Liver (tissue), 9 donors: ENCODE results near the gene XYLT1. TPM values are rescaled to one million over a fixed set of nuclear protein-coding genes. Genes with fewer than 3 reads are reported as not detected.

Experiments
- DNase-seq: peaks from one replicate; pipeline ENCODE4 v3.0.0-alpha.2; 2017; ENCODE audit warnings: low spot score
- H3K27ac ChIP-seq, 2 donors: one replicate each; pipeline ENCODE4 v1.7.0; 2013; ENCODE audit warnings: inconsistent platforms in 2 of 2, low read length in 2 of 2, control low read depth in 1 of 2, low read depth in 1 of 2, mild to moderate bottlenecking in 1 of 2
- H3K27me3 ChIP-seq, 4 donors: one replicate each; pipeline versions ENCODE4 v1.6.1 to v1.7.0; 2013; ENCODE audit warnings: low read length in 3 of 4, inconsistent platforms in 1 of 4, mild to moderate bottlenecking in 1 of 4, moderate library complexity in 1 of 4; ENCODE audit not compliant: control insufficient read depth in 4 of 4, insufficient read depth in 4 of 4
- H3K36me3 ChIP-seq, 4 donors: one replicate each; pipeline versions ENCODE4 v1.6.1 to v1.7.0; 2013; ENCODE audit warnings: low read length in 3 of 4, mild to moderate bottlenecking in 3 of 4, low read depth in 1 of 4, moderate library complexity in 1 of 4; ENCODE audit not compliant: control insufficient read depth in 4 of 4, insufficient read depth in 3 of 4
- H3K4me1 ChIP-seq, 4 donors: one replicate each; pipeline versions ENCODE4 v1.6.1 to v1.7.0; 2013; ENCODE audit warnings: low read length in 3 of 4, mild to moderate bottlenecking in 3 of 4, moderate library complexity in 1 of 4; ENCODE audit not compliant: control insufficient read depth in 4 of 4, insufficient read depth in 4 of 4
- H3K4me3 ChIP-seq, 3 donors: one replicate each; pipeline versions ENCODE4 v1.6.1 to v1.7.0; 2013; ENCODE audit warnings: low read length in 3 of 3, control low read depth in 1 of 3, low read depth in 1 of 3, mild to moderate bottlenecking in 1 of 3
- H3K9ac ChIP-seq, 2 donors: one replicate each; pipeline ENCODE4 v1.7.0; 2013; ENCODE audit warnings: low read length in 2 of 2, mild to moderate bottlenecking in 2 of 2, moderate library complexity in 2 of 2, control low read depth in 1 of 2, low read depth in 1 of 2
- H3K9me3 ChIP-seq, 4 donors: one replicate each; pipeline versions ENCODE4 v1.6.1 to v1.7.0; 2013; ENCODE audit warnings: low read length in 3 of 4; ENCODE audit not compliant: control insufficient read depth in 4 of 4
- EGR1 ChIP-seq, 2 donors: IDR thresholded peaks; 2 replicates each; pipeline ENCODE4 v1.6.1; 2016 to 2018; ENCODE audit warnings: antibody characterized with exemption in 2 of 2, low read depth in 2 of 2
- FOXA1 ChIP-seq: IDR thresholded peaks from 2 replicates; pipeline ENCODE4 v1.6.1; 2016; ENCODE audit warnings: antibody characterized with exemption
- FOXA2 ChIP-seq: IDR thresholded peaks from 2 replicates; pipeline ENCODE4 v1.6.1; 2016; ENCODE audit warnings: antibody characterized with exemption
- GABPA ChIP-seq, 2 donors: IDR thresholded peaks in 1 of 2; conservative IDR thresholded peaks in 1 of 2; 2 replicates each; pipeline ENCODE4 v1.6.1; 2016; ENCODE audit warnings: antibody characterized with exemption in 2 of 2, mild to moderate bottlenecking in 1 of 2, moderate library complexity in 1 of 2
- NR2F2 ChIP-seq: IDR thresholded peaks from 2 replicates; pipeline ENCODE4 v1.6.1; 2016; ENCODE audit warnings: antibody characterized with exemption
- RAD21 ChIP-seq, 2 donors: IDR thresholded peaks; 2 replicates each; pipeline ENCODE4 v1.6.1; 2016; ENCODE audit warnings: antibody characterized with exemption in 2 of 2, mild to moderate bottlenecking in 2 of 2
- TAF1 ChIP-seq: conservative IDR thresholded peaks from 2 replicates; pipeline ENCODE4 v1.6.1; 2016; ENCODE audit warnings: antibody characterized with exemption, mild to moderate bottlenecking
- WGBS: extraction: QIAGEN DNeasy Blood & Tissue Kit; methylation state at CpG from one replicate; pipeline ENCODE4 v1.1.7; 2013; 5-methylcytosine and 5-hydroxymethylcytosine counted together
- polyA plus RNA-seq, 2 donors: library from polyadenylated mRNA; stranded (reverse) in 1 of 2; unstranded in 1 of 2; fragments of 200-250 nt in 1 of 2; fragments of >200 nt in 1 of 2; fragmentation: Nextera tagmentation in 1 of 2; extraction: Ambion mirVana in 1 of 2; gene quantifications; one replicate each; pipeline versions ENCODE4 v1.2.1 to v1.2.3, GENCODE V29; 2013 to 2015
- total RNA-seq, 2 donors: library from RNA; depleted of rRNA; stranded (reverse); fragments of >200 nt; gene quantifications; one replicate each; pipeline ENCODE4 v1.2.3, GENCODE V29; 2014
- TF ChIP-seq, protein P1 (sequence below): IDR thresholded peaks from 2 replicates; pipeline ENCODE4 v1.6.1; 2016; ENCODE audit warnings: antibody characterized with exemption
- TF ChIP-seq, protein P2 (sequence below): IDR thresholded peaks from 2 replicates; pipeline ENCODE4 v1.6.1; 2016; ENCODE audit warnings: antibody characterized with exemption
- TF ChIP-seq, protein P3 (sequence below): IDR thresholded peaks from 2 replicates; pipeline ENCODE4 v1.6.1; 2016; ENCODE audit warnings: antibody characterized with exemption
- donor health status: healthy.
- donor health status: healthy.
- donor health status: healthy.
- donor health status: healthy.
- donor health status: healthy.

The XYLT1 gene
- total and polyA plus RNA-seq, 4 donors: 0.25 to 2.3 (median 0.53) TPM

DNA sequence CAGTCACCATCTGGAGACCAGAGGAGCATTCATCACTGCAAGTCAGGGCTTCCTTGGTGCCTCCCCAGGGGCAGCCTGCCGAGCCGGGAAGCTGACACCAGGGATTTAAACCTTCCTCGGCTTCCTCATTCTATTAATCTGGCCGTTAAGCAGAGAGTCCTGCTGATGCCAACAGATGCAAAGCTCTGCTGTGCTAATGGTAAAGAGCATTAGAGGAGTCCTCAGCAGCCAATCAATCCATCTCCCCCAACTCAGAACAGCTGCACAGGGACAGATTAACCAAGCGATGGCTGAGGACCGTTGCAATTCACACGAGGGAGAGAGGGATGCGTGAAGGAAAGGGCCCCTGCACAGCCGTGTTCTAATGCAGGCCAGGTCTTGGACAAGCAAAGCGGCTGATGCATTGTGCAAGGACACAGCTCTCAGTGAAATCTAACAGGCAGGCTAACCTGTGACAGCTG lies 116.6 kb downstream of the XYLT1 start:
- DNase-seq: no peak
- Histone ChIP-seq H3K9ac (no peak overlapping the region), H3K4me1 (no peaks in the 10 kb centered on the region)

DNA sequence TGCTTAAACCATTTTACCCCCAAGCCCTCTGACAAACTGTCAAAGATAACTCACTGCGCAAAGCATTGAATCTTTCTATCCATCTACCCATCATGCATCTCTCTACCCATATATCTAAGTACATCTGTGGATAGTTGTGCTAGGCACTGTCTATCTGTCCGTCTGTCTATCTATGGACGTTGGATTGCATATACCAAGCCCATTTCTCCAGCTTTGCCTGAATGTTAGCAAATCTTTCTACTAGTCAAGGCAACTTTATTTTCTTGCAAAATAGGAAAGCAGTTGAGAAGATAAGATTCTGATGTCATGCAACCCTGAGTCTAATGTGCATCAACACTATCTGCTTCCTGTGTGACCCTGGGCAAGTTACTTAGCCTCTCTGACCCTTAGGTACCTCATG lies 117.2 kb downstream of the XYLT1 start:
- Histone ChIP-seq H3K36me3 (no peaks in the 10 kb centered on the region), H3K4me3 (no peak overlapping the region), H3K27me3 (peaks cover 0 to 2% (median 0%) of the 10 kb centered on the region in 4 donors), H3K9ac (no peak overlapping the region), H3K27ac (no peak overlapping the region), H3K4me1 (no peaks in the 10 kb centered on the region), H3K9me3 (no peaks in the 10 kb centered on the region)
- 25% methylated on average over 3 of the region's 3 CpGs for WGBS
- no peak for DNase-seq
- TF ChIP-seq, protein P1, sequence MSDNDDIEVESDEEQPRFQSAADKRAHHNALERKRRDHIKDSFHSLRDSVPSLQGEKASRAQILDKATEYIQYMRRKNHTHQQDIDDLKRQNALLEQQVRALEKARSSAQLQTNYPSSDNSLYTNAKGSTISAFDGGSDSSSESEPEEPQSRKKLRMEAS: no peak
- no peak for TF ChIP-seq EGR1 (IDR thresholded peaks at IDR 0.05; ENCODE audit: low read depth in 2 of 2)
- no peak for TF ChIP-seq FOXA2
- no peak for TF ChIP-seq TAF1
- no peak for TF ChIP-seq FOXA1
- no peak for TF ChIP-seq NR2F2

More for the DNA sequence above, 116.6 kb downstream of the XYLT1 start:
- Histone ChIP-seq H3K4me3 (no peak overlapping the region), H3K9me3 (no peaks in the 10 kb centered on the region), H3K27me3 (peaks cover 0 to 2% (median 0%) of the 10 kb centered on the region in 4 donors), H3K36me3 (no peaks in the 10 kb centered on the region), H3K27ac (no peak overlapping the region)
- TF ChIP-seq FOXA1 (no peak), FOXA2 (no peak), GABPA (IDR thresholded peaks at IDR 0.05 in 1 of 2, conservative IDR thresholded peaks at IDR 0.05 in 1 of 2) (no peak)
- TF ChIP-seq, protein P1: no peak
- TF ChIP-seq, protein P2, sequence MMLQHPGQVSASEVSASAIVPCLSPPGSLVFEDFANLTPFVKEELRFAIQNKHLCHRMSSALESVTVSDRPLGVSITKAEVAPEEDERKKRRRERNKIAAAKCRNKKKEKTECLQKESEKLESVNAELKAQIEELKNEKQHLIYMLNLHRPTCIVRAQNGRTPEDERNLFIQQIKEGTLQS: no peak
- 73% methylated on average over 10 of the region's 10 CpGs for WGBS

DNA sequence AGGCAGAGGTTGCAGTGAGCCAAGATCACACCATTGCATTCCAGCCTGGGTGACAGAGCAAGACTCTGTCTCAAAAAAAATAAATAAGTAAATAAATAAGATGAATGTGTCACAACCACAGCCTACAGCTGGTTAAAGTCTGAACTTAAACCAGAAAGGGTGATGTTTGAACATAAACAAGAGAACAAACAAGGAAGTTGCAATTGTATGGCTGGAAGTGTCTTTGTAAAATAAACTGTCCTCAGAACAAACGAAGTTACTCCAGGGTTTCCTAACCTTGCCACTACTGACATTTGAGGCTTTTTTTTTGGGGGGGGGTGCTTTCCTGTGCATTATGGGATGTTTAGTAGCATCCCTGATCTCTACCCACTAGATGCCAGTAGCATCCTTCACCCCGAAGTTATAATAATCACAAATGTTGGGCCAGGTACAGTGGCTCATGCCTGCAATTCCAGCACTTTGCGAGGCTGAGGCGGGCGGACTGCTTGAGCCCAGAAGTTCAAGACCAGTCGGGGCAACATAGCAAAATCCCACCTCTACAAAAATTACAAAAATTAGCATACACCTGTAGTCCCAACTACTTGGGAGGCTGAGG lies 119.2 kb downstream of the XYLT1 start:
- H3K36me3 ChIP-seq: no peaks in the 10 kb centered on the region
- DNase-seq: no peak
- H3K27ac ChIP-seq: no peak overlapping the region
- TF ChIP-seq TAF1: no peak
- no peak for TF ChIP-seq NR2F2
- TF ChIP-seq GABPA (IDR thresholded peaks at IDR 0.05 in 1 of 2, conservative IDR thresholded peaks at IDR 0.05 in 1 of 2): no peak
- TF ChIP-seq FOXA2: no peak
- H3K4me3 ChIP-seq: no peak overlapping the region
- H3K9ac ChIP-seq: no peak overlapping the region
- no peaks in the 10 kb centered on the region for H3K4me1 ChIP-seq
- peaks cover 0 to 2% (median 0%) of the 10 kb centered on the region in 4 donors for H3K27me3 ChIP-seq
- H3K9me3 ChIP-seq: no peaks in the 10 kb centered on the region
- whole genome bisulfite sequencing: 69% methylated on average over 6 of the region's 6 CpGs

DNA sequence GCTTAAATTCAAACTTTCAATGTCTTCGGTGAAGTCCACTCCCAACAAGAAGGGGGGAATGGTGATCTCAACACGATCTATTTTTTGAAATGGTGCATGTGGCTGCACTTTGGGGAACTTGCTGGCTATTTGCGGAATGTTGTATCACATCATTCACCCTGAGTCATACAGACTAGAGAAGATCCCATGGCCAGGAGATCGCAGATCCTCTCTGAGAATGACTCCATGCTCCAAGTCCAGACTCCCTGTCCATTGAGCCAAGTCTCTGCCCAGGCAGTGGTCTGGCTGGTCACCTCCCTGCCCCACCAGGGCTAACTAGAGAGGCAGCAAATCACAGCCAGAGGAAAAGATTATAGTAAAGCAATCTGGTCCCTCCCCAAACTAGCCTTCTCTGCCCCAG lies 120.6 kb downstream of the XYLT1 start:
- no peaks in the 10 kb centered on the region for H3K4me1 ChIP-seq
- 86% methylated on average over 4 of the region's 4 CpGs for WGBS
- TF ChIP-seq EGR1 (IDR thresholded peaks at IDR 0.05; ENCODE audit: low read depth in 2 of 2): no peak
- TF ChIP-seq NR2F2: no peak
- TF ChIP-seq FOXA2: no peak
- no peak for TF ChIP-seq RAD21 (IDR thresholded peaks at IDR 0.05)
- TF ChIP-seq, protein P3, sequence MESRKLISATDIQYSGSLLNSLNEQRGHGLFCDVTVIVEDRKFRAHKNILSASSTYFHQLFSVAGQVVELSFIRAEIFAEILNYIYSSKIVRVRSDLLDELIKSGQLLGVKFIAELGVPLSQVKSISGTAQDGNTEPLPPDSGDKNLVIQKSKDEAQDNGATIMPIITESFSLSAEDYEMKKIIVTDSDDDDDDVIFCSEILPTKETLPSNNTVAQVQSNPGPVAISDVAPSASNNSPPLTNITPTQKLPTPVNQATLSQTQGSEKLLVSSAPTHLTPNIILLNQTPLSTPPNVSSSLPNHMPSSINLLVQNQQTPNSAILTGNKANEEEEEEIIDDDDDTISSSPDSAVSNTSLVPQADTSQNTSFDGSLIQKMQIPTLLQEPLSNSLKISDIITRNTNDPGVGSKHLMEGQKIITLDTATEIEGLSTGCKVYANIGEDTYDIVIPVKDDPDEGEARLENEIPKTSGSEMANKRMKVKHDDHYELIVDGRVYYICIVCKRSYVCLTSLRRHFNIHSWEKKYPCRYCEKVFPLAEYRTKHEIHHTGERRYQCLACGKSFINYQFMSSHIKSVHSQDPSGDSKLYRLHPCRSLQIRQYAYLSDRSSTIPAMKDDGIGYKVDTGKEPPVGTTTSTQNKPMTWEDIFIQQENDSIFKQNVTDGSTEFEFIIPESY: no peak
- DNase-seq: no peak
- H3K9ac ChIP-seq: no peak overlapping the region
- no peaks in the 10 kb centered on the region for H3K9me3 ChIP-seq
- H3K4me3 ChIP-seq: no peak overlapping the region
- no peaks in the 10 kb centered on the region for H3K36me3 ChIP-seq
- H3K27ac ChIP-seq: no peak overlapping the region
- no peaks in the 10 kb centered on the region for H3K27me3 ChIP-seq
